HG02973 (cell line): ENCODE measurements around the gene DSG2.
"Not testable (repeated sequence)": the region's sequence is repeated elsewhere in the genome, so short reads cannot be mapped to it uniquely, and the experiment has no call there.

Source experiments
- ATAC-seq: cut with Tn5 transposase; IDR thresholded peaks from one replicate; pipeline ENCODE4 v1.9.1; 2021; ENCODE audit warnings: moderate library complexity; ENCODE audit not compliant: unreplicated experiment

DSG2 gene

DNA sequence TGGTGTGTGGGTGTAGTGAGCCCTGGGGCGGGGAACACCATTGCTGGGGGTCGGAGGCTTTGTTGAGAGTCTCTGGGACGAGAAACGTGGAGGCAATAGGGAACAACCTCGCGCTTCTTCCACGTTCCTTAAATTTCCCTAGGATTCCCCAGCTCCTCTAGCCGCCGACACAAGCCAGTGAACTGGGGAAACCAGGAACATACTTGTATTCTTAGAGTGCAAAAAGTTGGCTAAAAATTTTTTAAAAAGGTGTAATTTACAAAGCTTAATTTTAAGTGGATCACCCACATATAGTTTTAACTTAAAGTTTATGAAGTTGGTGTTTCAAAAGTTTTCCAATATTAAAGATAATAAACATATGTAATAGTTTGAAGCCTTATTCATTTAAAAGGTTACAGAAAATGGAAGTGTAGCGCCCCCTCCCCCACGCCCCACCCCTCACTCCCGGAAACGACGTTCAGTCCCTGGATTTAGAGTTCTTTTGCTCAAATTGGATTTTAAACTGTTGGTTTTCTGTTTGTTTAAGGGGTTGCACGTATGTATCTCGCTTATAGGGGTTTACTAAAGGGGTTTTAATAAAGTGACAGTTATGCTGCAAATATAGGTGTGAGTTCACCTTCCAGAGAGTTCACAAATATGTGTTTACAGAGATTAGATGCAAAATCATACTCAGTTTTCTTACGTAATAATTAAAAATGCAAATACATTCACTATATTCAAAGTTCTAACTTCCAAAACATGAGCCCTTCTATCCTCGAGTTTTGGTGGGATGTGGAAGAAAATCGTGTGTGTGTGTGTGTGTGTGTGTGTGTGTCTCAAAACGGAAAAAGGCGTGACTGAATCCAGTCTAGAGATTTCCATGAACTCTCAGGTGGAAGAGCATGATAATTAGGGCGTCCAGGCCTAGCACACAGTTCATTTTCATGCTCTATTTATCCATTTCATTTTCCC, 872 bp downstream of the DSG2 start:
- peak; percentile 6 for ATAC-seq

DNA sequence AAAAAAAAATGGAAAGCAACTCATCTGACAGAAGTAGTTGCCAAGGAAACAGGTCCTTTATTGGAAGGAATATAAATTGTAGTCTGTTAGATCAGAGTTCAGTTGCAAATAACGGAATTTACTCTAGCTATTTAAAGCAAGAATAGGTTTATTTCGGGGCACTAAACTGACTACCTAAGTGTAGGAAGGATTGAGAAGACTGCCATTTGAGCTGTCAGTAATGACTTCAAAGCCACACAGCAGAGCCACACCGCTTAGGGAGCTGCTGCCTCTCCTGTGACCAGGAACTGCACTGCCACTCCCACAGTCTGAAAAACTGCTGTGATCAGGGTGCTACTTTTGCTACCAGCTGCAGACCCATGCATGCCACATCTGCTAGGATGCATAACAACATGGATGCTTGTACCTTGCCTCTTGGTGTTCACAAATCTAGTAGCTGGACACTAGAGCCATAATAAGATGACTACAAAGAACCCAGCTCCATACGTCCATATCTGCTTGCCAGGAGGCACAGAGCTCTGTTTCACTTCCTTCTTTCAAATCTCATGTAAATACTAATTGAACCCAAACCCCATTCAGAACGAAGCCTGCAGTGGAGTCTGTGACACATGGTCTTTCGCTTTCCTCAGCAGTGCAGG, 2.2 kb downstream of the DSG2 start:
- ATAC-seq: peak; percentile 79

DNA sequence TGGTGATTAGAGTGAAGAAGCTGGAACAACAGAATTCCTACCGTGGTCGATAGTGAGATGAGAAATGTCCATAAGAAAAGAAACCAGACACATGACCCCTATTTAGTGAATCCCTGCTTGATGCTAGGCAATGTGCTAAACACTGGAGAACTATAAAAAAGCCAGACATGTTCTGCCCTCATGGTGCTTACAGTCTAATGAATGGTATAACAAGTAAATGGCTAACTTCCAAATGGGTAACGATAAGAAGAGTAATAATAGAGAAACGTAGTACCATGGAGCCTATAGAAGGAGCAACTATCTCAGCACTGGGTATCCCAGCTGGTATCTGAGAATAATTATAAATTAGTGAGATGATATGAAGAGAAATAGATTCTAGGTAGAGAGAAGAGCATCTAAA, 5.0 kb downstream of the DSG2 start:
- no peak for ATAC-seq

DNA sequence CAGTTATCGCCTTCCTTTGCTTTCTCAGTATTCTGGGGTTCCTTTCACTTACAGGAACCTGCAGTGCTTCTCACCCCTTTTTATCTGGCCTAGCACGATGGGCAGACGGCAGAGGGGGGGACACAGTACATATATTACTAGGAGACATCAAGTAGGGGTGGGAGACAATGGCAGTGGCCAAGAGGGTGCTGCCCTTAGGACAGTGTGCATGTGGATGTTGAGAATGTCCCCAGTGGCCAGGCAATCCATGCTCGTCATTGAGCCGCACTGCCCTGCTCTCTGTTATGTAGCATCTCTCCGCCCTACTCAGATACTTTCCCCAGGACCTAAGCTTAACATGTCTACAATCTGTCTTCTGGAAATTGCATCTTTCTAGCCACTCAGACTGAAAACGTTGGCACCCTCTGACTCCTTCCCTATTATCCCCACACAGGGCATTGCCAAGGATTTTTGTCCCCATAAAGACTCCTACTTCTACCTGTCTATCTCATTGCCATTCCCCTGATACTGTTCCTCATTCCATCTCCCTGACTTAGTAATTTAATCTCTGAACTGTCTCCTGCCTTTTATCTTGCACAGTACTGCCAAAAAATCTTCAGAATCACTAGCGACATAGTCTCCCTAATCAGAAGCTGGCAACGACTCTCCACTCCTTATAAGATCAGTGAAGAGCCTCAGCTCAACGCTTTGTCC, 6.6 kb downstream of the DSG2 start:
- no peak for ATAC-seq

DNA sequence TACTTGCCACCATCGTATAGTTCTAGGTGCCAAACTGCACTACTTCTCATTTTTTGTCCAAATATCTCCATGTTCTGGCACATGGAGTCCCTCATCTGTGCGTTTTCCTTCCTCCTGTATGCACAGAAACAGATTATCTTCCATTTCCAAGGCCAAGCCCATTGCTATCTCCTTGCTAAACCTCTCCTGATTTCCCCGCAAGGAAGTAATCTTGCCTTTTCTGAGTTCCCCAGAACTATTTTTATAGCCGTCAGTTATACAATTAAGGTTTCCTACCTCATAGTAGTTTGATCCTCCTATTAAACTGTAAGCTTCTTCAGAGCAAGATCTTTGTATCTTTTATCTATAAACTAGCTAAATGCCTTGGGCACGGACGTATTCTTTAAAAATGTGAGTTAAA, 7.2 kb downstream of the DSG2 start:
- ATAC-seq: no peak

DNA sequence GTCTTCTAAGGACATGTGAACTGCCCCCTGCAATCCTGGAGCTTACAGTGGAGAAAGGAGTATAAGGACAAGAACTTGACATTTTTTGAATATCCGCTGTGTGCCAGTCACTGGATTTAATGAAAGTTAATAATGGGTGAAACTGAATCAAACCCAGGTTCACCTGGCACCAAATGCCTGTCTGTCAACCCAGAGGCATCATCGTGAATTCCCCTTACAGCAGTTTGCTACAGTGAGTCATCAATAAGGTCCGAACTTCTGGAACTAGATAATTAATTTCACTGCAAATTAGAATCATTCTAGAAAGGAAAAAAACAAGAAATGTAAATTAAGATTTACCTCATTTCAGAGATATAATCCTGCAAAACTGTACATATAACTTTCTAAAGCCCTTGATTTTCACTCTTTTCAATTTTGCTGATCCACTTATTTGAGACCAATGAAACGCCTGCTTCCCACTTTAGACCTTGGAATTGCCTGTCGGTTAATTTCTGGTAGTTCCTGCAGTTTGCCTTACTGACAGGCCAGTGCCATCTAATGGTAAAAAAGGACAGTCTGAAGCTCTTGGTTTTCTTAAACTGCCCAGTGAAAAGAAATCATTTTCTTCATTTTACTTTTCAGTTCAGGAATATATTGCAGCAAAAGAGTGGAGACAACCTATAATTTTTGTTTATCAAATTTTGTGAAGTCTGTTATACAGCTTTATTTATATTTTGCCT, 8.2 kb downstream of the DSG2 start:
- no peak for ATAC-seq

DNA sequence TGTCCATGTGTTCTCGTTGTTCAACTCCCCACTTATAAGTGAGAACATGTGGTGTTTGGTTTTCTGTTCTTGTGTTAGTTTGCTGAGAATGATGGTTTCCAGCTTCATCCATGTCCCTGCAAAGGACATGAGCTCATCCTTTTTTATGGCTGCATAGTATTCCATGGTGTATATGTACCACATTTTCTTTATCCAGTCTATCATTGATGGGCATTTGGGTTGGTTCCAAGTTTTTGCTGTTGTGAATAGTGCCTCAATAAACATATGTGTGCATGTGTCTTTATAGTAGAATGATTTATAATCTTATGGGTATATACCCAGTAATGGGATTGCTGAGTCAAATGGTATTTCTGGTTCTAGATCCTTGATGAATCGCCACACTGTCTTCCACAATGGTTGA, 9.1 kb downstream of the DSG2 start:
- ATAC-seq: not testable (repeated sequence)

DNA sequence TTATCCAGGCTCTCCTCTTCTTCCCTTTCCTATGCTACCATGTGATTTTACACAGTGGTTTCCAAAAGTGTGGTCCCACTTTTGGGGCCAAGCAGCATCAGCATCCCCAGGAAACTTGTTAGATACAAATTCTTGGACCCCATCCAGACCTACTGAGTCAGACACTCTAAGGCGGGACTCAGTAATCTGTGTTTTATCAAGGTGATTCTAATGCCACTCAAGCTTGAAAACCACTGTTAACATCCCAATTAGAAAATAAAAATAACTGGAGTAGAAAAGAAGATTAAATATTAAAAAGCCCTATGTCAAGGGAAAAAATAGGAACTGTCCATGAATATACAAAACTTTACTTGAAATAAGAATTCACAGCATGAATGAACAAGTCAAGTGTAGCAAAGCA, 10.8 kb downstream of the DSG2 start:
- no peak for ATAC-seq

DNA sequence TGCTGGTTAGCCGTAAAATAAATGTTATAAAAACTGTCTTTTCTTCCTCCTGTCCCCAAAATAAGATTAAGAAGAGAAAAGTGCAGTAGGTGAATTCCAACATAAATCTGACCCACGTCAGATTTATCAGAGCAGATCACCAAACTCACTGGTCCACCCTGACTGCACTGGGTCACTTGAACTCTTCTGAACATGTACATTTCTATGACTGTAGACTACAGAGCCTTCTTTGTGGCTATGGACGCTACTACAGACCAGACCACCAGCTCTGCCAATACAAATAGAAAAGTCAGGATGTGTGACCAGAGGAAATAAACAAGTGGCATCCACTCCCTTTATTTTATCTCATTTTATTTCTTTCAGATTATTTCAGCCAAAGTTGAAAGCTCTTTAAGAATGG, 11.6 kb downstream of the DSG2 start:
- ATAC-seq: no peak

DNA sequence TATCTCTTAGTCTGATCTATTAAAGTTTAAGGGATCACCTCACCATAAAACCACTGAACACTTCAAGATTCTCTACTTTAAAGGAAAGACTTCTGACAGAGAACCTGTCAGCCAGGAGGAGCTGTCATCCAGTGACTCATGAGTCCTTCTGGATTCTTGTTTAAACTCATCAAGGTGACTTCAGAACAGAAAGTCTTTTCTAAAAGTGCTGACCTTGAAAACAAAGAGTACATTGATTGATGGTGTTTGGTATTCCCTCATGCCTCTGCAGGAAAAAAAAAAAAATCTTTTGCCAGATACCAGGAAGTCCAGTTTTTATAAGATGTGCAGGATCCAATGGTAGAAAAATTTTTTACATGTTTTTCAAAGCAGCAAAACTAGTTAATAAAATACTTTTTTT, 12.3 kb downstream of the DSG2 start:
- ATAC-seq: no peak

DNA sequence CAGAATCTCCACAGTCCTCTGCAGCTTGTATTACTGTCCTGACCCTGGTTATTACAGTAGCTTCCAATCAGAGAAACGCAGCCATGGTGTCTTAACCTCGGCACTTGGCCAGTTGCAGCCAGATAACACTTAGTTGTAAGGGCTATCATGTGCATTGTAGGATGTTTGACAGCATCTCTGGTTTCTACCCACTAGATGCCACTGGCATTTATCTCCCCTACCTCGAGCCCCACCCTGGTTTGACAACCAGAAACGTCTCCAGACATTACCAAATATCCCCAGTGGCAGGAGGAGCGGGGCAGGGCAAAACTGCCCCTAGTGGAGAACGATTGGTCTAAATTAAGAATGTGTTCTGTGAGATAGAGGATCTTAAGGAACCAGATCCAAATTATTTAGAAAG, 13.1 kb downstream of the DSG2 start:
- ATAC-seq: no peak

DNA sequence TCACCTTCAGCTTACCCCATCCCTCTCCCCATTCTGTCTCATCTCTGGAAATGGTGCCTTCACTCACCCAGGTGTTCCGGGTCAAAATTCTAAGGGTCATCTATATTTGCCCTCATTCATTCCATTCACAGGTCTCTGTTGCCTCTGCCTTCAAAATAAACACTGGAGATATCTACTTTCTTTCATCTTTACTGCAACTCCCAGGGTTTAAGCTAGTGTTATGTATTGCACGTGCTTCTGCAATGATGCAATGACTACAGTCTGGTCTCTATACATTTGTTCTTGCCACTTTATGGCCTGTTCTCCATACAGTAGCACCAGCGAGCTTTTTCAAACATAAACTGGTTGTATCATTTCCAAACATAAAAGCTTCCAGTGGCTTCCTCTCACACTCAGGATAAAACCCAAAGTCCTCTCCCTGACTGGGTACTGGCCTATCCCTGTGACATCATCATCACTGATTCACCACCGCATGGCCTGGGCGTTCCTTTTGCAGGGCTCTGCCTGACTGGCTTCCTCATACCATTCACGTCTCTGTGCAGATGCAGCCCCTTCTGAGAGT, 14.3 kb downstream of the DSG2 start:
- ATAC-seq: no peak

DNA sequence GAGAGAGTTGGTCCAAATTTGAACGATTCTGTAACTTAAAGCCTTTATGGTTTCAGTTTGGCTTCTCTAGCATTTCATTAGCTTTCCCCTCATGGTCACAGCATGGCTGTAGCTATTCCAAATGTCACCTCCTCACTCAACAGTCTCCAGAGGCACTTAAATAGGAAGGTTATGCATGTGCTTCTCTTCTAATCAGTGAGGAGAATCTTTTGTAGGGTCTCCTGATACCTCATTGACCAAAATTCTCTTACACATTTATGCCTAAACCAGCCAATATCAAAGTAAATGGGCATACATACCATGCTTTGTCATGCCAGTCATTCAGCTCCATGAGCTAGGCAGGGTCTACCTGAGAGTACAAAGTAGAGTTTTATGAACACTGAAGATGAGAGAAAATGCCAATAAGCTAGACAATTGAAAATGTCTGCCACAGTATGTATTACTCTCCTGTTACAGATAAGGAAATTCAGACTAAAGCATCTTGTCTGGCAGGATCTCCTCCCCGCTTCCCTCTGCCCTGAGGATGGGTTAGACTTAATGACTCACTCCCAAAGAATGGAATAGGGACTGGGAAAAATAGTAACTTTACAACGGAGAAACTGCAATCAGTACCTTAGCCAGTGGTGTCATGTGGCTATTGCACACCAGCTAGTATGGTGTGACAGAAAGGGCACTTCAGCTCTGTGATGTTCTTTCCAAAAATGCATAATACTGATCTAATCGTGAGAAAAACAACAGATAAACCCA, 15.4 kb downstream of the DSG2 start:
- no peak for ATAC-seq

DNA sequence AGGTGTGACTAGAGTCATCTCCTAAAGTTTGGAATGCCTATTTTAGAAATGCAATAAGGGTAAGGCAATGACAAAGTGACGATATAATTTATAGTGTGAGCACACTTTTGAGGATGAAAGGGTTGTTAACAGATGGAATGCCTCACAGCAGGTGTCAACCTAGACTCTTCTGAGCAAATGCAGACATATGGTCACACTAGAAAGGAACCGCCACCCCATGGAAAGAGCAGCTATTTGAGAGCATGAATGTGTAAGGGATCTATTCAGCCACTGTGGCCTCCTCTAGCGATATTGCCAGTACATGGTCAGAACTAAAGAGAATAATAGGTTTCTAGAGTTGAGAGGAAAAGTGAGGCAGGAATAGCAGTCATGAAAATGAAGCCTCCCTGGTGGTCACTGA, 18.5 kb downstream of the DSG2 start:
- ATAC-seq: no peak

DNA sequence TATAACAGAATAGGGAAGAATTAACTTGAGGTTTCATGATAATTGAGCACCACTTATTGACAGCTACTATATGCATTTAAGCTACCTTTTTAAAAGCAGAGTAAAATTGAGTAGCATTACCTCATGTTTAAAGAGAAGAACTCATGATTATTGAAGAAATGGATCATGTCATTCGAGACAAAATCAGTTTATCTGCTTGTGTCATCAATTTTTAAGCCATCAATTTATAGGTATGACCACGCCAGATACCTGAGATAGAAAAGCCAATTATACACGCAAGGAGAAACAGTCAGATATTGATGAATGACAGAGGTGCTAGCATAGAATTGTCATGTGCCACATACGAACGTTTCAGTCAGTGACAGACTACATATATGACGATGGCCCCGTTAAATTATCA, 28.4 kb downstream of the DSG2 start:
- no peak for ATAC-seq

DNA sequence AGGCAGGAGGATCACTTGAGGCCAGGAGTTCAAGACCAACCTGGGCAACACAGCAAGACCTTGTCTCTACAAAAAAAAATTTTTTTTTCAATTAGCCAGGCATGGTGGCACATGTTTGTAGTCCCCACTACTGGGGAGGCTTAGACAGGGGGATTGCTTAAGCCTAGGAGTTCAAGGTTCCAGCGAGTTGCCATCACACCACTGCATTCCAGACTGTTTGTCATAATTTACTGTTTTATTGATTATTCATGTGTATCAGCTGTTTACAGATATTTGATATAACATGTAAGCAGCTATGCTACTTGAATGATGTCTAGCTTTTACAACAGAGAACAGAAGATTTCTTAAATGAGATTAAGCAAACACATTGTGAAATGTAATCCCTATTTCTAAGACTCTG, 35.3 kb downstream of the DSG2 start:
- no peak for ATAC-seq

DNA sequence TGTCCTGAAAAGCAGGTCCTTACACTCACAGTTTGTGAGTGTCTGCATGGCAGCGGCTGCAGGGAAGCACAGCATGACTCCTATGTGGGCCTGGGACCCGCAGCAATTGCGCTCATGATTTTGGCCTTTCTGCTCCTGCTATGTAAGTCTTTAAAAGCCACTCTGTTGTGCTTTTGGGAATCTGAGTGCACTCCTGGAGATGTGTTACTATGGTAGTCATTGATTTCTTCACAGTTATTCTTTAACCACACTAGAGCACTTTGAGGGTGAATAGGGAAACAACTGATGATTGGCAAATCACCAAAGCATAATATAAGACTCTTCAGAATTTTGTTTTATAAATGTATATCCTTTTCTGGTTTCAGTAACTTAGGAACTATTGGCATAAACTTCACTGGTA, 40.9 kb downstream of the DSG2 start:
- ATAC-seq: no peak

DNA sequence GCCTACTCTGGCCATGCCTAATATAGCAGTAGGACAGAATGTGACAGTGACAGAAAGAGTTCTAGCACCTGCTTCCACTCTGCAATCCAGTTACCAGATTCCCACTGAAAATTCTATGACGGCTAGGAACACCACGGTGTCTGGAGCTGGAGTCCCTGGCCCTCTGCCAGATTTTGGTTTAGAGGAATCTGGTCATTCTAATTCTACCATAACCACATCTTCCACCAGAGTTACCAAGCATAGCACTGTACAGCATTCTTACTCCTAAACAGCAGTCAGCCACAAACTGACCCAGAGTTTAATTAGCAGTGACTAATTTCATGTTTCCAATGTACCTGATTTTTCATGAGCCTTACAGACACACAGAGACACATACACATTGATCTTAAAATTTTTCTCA, 48.5 kb downstream of the DSG2 start:
- ATAC-seq: no peak

DNA sequence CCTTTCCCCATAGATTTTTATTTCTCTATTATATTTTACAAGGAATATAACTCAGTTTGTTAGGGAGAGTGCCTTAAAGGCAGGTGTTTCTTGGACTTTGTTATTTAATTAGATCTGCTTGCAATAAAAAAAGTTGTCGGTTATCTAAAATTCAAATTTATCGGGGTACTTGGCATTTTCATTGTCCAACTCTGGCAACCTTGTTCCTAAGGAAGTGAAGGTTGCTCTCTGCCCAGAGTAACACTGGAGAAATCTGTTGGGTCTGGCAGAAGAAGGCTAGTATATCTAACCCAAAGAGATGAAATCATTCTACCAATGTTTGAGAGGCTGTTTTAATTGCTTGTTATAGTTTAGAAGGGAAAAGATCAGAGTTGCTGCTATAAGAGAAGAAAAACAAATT, 50.9 kb downstream of the DSG2 start:
- no peak for ATAC-seq

DNA sequence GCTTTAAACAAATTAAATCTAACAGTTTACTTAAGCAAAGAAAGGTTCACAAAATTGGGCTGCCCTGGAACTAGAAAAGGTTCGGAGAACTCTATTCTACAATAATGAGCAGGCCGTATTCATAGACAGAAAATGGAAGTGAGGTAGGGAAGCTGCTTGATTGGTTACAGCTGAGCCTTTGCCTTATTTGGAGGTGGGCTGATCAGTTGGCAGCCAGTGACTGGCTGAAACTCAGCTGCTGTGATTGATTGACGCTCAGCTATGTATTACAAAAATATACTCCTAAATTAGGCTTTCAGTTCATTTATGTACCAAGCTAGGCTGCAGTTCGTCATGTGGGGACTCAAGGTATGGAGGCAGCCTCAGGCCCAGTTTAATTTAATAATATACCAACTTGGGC, 51.4 kb downstream of the DSG2 start:
- ATAC-seq: no peak
